Liver (tissue), 9 donors: Measurements from ENCODE around the gene TCF12. TPM values are rescaled to one million over a fixed set of nuclear protein-coding genes. Genes with fewer than 3 reads are reported as not detected.

ENCODE experiments used
- DNase-seq: peaks from one replicate; pipeline ENCODE4 v3.0.0-alpha.2; 2017; ENCODE audit warnings: low spot score
- H3K27ac ChIP-seq, 2 donors: one replicate each; pipeline ENCODE4 v1.7.0; 2013; ENCODE audit warnings: inconsistent platforms in 2 of 2, low read length in 2 of 2, control low read depth in 1 of 2, low read depth in 1 of 2, mild to moderate bottlenecking in 1 of 2
- H3K27me3 ChIP-seq, 4 donors: one replicate each; pipeline versions ENCODE4 v1.6.1 to v1.7.0; 2013; ENCODE audit warnings: low read length in 3 of 4, inconsistent platforms in 1 of 4, mild to moderate bottlenecking in 1 of 4, moderate library complexity in 1 of 4; ENCODE audit not compliant: control insufficient read depth in 4 of 4, insufficient read depth in 4 of 4
- H3K36me3 ChIP-seq, 4 donors: one replicate each; pipeline versions ENCODE4 v1.6.1 to v1.7.0; 2013; ENCODE audit warnings: low read length in 3 of 4, mild to moderate bottlenecking in 3 of 4, low read depth in 1 of 4, moderate library complexity in 1 of 4; ENCODE audit not compliant: control insufficient read depth in 4 of 4, insufficient read depth in 3 of 4
- H3K4me1 ChIP-seq, 4 donors: one replicate each; pipeline versions ENCODE4 v1.6.1 to v1.7.0; 2013; ENCODE audit warnings: low read length in 3 of 4, mild to moderate bottlenecking in 3 of 4, moderate library complexity in 1 of 4; ENCODE audit not compliant: control insufficient read depth in 4 of 4, insufficient read depth in 4 of 4
- H3K4me3 ChIP-seq, 3 donors: one replicate each; pipeline versions ENCODE4 v1.6.1 to v1.7.0; 2013; ENCODE audit warnings: low read length in 3 of 3, control low read depth in 1 of 3, low read depth in 1 of 3, mild to moderate bottlenecking in 1 of 3
- H3K9ac ChIP-seq, 2 donors: one replicate each; pipeline ENCODE4 v1.7.0; 2013; ENCODE audit warnings: low read length in 2 of 2, mild to moderate bottlenecking in 2 of 2, moderate library complexity in 2 of 2, control low read depth in 1 of 2, low read depth in 1 of 2
- H3K9me3 ChIP-seq, 4 donors: one replicate each; pipeline versions ENCODE4 v1.6.1 to v1.7.0; 2013; ENCODE audit warnings: low read length in 3 of 4; ENCODE audit not compliant: control insufficient read depth in 4 of 4
- EGR1 ChIP-seq, 2 donors: IDR thresholded peaks; 2 replicates each; pipeline ENCODE4 v1.6.1; 2016 to 2018; ENCODE audit warnings: antibody characterized with exemption in 2 of 2, low read depth in 2 of 2
- FOXA1 ChIP-seq: IDR thresholded peaks from 2 replicates; pipeline ENCODE4 v1.6.1; 2016; ENCODE audit warnings: antibody characterized with exemption
- FOXA2 ChIP-seq: IDR thresholded peaks from 2 replicates; pipeline ENCODE4 v1.6.1; 2016; ENCODE audit warnings: antibody characterized with exemption
- GABPA ChIP-seq, 2 donors: IDR thresholded peaks in 1 of 2; conservative IDR thresholded peaks in 1 of 2; 2 replicates each; pipeline ENCODE4 v1.6.1; 2016; ENCODE audit warnings: antibody characterized with exemption in 2 of 2, mild to moderate bottlenecking in 1 of 2, moderate library complexity in 1 of 2
- HNF4A ChIP-seq, 2 donors: conservative IDR thresholded peaks; 2 replicates each; pipeline ENCODE4 v1.6.1; 2016; ENCODE audit warnings: antibody characterized with exemption in 2 of 2, mild to moderate bottlenecking in 2 of 2
- HNF4G ChIP-seq: IDR thresholded peaks from 2 replicates; pipeline ENCODE4 v1.6.1; 2016; ENCODE audit warnings: antibody characterized with exemption
- JUND ChIP-seq, 2 donors: IDR thresholded peaks; 2 replicates each; pipeline ENCODE4 v1.6.1; 2016; ENCODE audit warnings: antibody characterized with exemption in 2 of 2
- NR2F2 ChIP-seq: IDR thresholded peaks from 2 replicates; pipeline ENCODE4 v1.6.1; 2016; ENCODE audit warnings: antibody characterized with exemption
- RAD21 ChIP-seq, 2 donors: IDR thresholded peaks; 2 replicates each; pipeline ENCODE4 v1.6.1; 2016; ENCODE audit warnings: antibody characterized with exemption in 2 of 2, mild to moderate bottlenecking in 2 of 2
- RXRA ChIP-seq, 2 donors: IDR thresholded peaks; 2 replicates each; pipeline ENCODE4 v1.6.1; 2017 to 2018; ENCODE audit warnings: antibody characterized with exemption in 2 of 2, mild to moderate bottlenecking in 1 of 2
- SP1 ChIP-seq: IDR thresholded peaks from 2 replicates; pipeline ENCODE4 v1.6.1; 2018; ENCODE audit warnings: antibody characterized with exemption, mild to moderate bottlenecking
- TAF1 ChIP-seq: conservative IDR thresholded peaks from 2 replicates; pipeline ENCODE4 v1.6.1; 2016; ENCODE audit warnings: antibody characterized with exemption, mild to moderate bottlenecking
- YY1 ChIP-seq: IDR thresholded peaks from 2 replicates; pipeline ENCODE4 v1.6.1; 2016; ENCODE audit warnings: antibody characterized with exemption, mild to moderate bottlenecking
- WGBS: extraction: QIAGEN DNeasy Blood & Tissue Kit; methylation state at CpG from one replicate; pipeline ENCODE4 v1.1.7; 2013; 5-methylcytosine and 5-hydroxymethylcytosine counted together
- polyA plus RNA-seq, 2 donors: library from polyadenylated mRNA; stranded (reverse) in 1 of 2; unstranded in 1 of 2; fragments of 200-250 nt in 1 of 2; fragments of >200 nt in 1 of 2; fragmentation: Nextera tagmentation in 1 of 2; extraction: Ambion mirVana in 1 of 2; gene quantifications; one replicate each; pipeline versions ENCODE4 v1.2.1 to v1.2.3, GENCODE V29; 2013 to 2015
- total RNA-seq, 2 donors: library from RNA; depleted of rRNA; stranded (reverse); fragments of >200 nt; gene quantifications; one replicate each; pipeline ENCODE4 v1.2.3, GENCODE V29; 2014
- TF ChIP-seq, protein P1 (sequence below): IDR thresholded peaks from 2 replicates; pipeline ENCODE4 v1.6.1; 2016; ENCODE audit warnings: antibody characterized with exemption
- TF ChIP-seq, protein P2 (sequence below): IDR thresholded peaks from 2 replicates; pipeline ENCODE4 v1.6.1; 2016; ENCODE audit warnings: antibody characterized with exemption
- TF ChIP-seq, protein P3 (sequence below): IDR thresholded peaks from 2 replicates; pipeline ENCODE4 v1.6.1; 2016; ENCODE audit warnings: antibody characterized with exemption, mild to moderate bottlenecking
- TF ChIP-seq, protein P4 (sequence below): fragments of 150-350 bp; IDR thresholded peaks from 2 replicates; pipeline ENCODE4 v1.5.1; 2017; ENCODE audit warnings: improper control_type of control experiment, low read depth, low read length; ENCODE audit not compliant: missing input control
- TF ChIP-seq, protein P5 (sequence below): IDR thresholded peaks from 2 replicates; pipeline ENCODE4 v1.6.1; 2016; ENCODE audit warnings: antibody characterized with exemption
- donor health status: healthy.
- donor health status: healthy.
- donor health status: healthy.
- donor health status: healthy.
- donor health status: healthy.

TCF12 gene
- total and polyA plus RNA-seq, 4 donors, result 8.7 to 38.3 (median 22.3) TPM

DNA sequence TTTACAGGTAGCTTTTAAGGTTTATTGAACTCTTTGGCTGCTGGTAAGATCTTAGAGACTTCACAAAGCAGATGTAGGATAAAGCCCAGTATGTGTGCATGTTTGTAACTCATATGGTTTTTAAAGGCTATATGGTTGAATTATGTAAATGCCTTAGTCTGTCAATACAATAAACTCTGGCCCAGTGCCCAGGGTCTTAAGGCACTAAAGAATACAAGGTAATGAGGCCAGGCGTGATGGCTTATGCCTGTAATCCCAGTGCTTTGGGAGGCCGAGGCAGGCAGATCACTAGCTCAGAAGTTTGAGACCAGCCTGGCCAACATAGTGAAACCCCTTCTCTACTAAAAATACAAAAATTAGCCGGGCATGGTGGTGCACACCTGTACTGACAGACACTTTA, 287.6 kb downstream of the TCF12 start (continued):
- TF ChIP-seq, protein P1, sequence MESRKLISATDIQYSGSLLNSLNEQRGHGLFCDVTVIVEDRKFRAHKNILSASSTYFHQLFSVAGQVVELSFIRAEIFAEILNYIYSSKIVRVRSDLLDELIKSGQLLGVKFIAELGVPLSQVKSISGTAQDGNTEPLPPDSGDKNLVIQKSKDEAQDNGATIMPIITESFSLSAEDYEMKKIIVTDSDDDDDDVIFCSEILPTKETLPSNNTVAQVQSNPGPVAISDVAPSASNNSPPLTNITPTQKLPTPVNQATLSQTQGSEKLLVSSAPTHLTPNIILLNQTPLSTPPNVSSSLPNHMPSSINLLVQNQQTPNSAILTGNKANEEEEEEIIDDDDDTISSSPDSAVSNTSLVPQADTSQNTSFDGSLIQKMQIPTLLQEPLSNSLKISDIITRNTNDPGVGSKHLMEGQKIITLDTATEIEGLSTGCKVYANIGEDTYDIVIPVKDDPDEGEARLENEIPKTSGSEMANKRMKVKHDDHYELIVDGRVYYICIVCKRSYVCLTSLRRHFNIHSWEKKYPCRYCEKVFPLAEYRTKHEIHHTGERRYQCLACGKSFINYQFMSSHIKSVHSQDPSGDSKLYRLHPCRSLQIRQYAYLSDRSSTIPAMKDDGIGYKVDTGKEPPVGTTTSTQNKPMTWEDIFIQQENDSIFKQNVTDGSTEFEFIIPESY, result no peak
- TF ChIP-seq, protein P2, sequence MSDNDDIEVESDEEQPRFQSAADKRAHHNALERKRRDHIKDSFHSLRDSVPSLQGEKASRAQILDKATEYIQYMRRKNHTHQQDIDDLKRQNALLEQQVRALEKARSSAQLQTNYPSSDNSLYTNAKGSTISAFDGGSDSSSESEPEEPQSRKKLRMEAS, result no peak
- no peak for TF ChIP-seq HNF4A (conservative IDR thresholded peaks at IDR 0.05)

DNA sequence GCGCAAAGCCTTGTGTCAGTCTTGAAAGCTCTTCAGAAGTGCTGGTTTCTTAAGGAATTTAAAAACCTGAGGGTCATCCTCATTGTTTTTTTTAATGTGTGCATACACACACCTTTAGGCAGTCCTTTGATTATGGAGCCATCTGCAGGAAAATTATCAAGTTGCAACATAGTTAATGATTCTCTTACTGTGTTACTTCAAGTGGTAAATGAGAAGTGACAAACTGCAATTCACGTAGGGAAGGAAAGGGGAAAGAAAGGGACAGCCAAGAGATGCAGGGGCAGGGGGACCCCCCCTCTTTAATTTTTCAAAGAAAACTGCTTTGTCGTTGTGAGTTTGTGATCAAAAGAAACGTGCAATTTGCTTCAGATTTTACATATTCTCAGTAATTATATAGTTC, 295.4 kb downstream of the TCF12 start:
- Histone ChIP-seq H3K4me1 (peaks cover 0 to 20% (median 8%) of the 10 kb centered on the region in 4 donors), H3K27me3 (no peaks in the 10 kb centered on the region), H3K36me3 (peaks cover 0 to under 1% (median 0%) of the 10 kb centered on the region in 4 donors), H3K9ac (peak overlapping the region in 1 of 2 donors; percentile 18), H3K27ac (peak overlapping the region in 1 of 2 donors; percentile 19), H3K4me3 (no peak overlapping the region), H3K9me3 (no peaks in the 10 kb centered on the region)
- 17% methylated on average over 4 of the region's 4 CpGs for WGBS
- no peak for DNase-seq
- TF ChIP-seq YY1, result peak; percentile 12
- no peak for TF ChIP-seq FOXA2
- TF ChIP-seq, protein P1, result no peak
- no peak for TF ChIP-seq JUND (IDR thresholded peaks at IDR 0.05)
- TF ChIP-seq EGR1 (IDR thresholded peaks at IDR 0.05; ENCODE audit: low read depth in 2 of 2), result no peak
- no peak for TF ChIP-seq FOXA1
- peak in 1 of 2 donors; percentile 12 for TF ChIP-seq HNF4A (conservative IDR thresholded peaks at IDR 0.05)
- TF ChIP-seq RXRA (IDR thresholded peaks at IDR 0.05), result no peak
- no peak for TF ChIP-seq NR2F2
- TF ChIP-seq HNF4G, result no peak
- TF ChIP-seq, protein P3, sequence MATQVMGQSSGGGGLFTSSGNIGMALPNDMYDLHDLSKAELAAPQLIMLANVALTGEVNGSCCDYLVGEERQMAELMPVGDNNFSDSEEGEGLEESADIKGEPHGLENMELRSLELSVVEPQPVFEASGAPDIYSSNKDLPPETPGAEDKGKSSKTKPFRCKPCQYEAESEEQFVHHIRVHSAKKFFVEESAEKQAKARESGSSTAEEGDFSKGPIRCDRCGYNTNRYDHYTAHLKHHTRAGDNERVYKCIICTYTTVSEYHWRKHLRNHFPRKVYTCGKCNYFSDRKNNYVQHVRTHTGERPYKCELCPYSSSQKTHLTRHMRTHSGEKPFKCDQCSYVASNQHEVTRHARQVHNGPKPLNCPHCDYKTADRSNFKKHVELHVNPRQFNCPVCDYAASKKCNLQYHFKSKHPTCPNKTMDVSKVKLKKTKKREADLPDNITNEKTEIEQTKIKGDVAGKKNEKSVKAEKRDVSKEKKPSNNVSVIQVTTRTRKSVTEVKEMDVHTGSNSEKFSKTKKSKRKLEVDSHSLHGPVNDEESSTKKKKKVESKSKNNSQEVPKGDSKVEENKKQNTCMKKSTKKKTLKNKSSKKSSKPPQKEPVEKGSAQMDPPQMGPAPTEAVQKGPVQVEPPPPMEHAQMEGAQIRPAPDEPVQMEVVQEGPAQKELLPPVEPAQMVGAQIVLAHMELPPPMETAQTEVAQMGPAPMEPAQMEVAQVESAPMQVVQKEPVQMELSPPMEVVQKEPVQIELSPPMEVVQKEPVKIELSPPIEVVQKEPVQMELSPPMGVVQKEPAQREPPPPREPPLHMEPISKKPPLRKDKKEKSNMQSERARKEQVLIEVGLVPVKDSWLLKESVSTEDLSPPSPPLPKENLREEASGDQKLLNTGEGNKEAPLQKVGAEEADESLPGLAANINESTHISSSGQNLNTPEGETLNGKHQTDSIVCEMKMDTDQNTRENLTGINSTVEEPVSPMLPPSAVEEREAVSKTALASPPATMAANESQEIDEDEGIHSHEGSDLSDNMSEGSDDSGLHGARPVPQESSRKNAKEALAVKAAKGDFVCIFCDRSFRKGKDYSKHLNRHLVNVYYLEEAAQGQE, result no peak
- TF ChIP-seq, protein P4, sequence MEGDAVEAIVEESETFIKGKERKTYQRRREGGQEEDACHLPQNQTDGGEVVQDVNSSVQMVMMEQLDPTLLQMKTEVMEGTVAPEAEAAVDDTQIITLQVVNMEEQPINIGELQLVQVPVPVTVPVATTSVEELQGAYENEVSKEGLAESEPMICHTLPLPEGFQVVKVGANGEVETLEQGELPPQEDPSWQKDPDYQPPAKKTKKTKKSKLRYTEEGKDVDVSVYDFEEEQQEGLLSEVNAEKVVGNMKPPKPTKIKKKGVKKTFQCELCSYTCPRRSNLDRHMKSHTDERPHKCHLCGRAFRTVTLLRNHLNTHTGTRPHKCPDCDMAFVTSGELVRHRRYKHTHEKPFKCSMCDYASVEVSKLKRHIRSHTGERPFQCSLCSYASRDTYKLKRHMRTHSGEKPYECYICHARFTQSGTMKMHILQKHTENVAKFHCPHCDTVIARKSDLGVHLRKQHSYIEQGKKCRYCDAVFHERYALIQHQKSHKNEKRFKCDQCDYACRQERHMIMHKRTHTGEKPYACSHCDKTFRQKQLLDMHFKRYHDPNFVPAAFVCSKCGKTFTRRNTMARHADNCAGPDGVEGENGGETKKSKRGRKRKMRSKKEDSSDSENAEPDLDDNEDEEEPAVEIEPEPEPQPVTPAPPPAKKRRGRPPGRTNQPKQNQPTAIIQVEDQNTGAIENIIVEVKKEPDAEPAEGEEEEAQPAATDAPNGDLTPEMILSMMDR, result peak; percentile 58
- TF ChIP-seq, protein P2, result no peak
- peak; percentile 5 for TF ChIP-seq SP1
- TF ChIP-seq GABPA (IDR thresholded peaks at IDR 0.05 in 1 of 2, conservative IDR thresholded peaks at IDR 0.05 in 1 of 2), result no peak
- peak; percentile 89 to 94 for TF ChIP-seq RAD21 (IDR thresholded peaks at IDR 0.05)
- no peak for TF ChIP-seq TAF1
- TF ChIP-seq, protein P5, sequence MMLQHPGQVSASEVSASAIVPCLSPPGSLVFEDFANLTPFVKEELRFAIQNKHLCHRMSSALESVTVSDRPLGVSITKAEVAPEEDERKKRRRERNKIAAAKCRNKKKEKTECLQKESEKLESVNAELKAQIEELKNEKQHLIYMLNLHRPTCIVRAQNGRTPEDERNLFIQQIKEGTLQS, result no peak
